DOHH2 (cell line): ENCODE data around the gene NUP160.

Experiments
- CTCF ChIP-seq: fragments of 200-600 bp; sonication (generic); IDR thresholded peaks from one replicate; pipeline ENCODE4 v1.5.1; 2014; ENCODE audit warnings: antibody characterized with exemption, mild to moderate bottlenecking, low read depth, low read length; ENCODE audit not compliant: poor library complexity, severe bottlenecking
- EZH2phosphoT487 ChIP-seq: fragments of 200-600 bp; sonication (generic); IDR thresholded peaks from 2 replicates; pipeline ENCODE4 v1.6.1; 2017; ENCODE audit warnings: borderline replicate concordance, mild to moderate bottlenecking, antibody characterized with exemption, low read length, moderate library complexity, mixed read lengths

- TF ChIP-seq CTCF (no peak), EZH2phosphoT487 (no peak)
Observed at GRCh38 chr11:47896199-47896598, 48.0 kb upstream of the NUP160 start.
